HG03457 (cell line): ENCODE results near the gene TAF1B.
A peak's percentile ranks its signal among the peaks of the same experiment; 100 is the strongest.

Experiments used
- ATAC-seq: cut with Tn5 transposase; IDR thresholded peaks from one replicate; pipeline ENCODE4 v1.9.1; 2021; ENCODE audit warnings: moderate number of reproducible peaks; ENCODE audit not compliant: unreplicated experiment

Gene TAF1B

GRCh38 chr2:9937968-9938367, 94.7 kb downstream of the TAF1B start:
- ATAC-seq = no peak

- no peak for ATAC-seq
These were observed 96.6 kb downstream of the TAF1B start for GRCh38 chr2:9939587-9940485.

GRCh38 chr2:9941196-9941995, 98.1 kb downstream of the TAF1B start:
- ATAC-seq = no peak

DNA sequence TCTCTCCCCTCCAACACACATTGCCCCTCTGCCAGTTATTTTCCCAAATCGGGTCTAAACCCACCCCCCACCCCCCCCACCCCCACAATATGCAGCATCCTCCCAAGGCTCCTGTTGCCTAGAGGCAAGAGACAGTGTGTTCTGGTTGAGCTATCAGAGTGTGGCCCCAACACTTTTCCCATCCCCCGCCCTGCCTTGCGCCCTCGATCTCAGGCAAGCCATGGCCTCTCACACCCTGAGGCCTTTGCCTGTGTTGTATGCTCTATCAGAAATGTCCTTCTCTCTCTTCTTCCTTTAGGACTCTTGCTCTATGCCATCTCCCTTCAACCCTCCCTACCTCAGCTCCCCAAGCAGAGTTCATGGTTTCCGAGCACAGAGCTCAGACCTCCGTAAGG, 98.7 kb downstream of the TAF1B start:
- no peak for ATAC-seq

GRCh38 chr2:9944330-9944758, 101.1 kb downstream of the TAF1B start:
- no peak for ATAC-seq

DNA sequence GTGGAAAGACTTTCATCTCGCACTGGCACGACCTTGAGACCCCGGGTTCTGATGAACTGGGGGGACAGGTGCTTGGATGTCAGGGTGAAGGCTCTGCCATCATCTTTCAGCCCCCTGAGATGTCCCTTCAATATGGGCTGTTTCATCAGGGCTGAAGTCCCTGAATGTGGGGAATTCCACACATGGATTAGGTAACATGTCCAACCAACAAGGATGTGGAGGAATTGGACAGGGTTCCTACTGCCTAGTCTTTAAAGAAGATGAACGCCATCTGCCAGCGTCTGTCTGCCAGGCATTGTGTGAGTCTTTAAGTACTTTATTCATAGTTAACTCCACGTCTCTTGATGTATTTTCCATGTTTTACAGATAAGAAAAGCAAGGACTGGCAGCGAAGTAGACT, 102.3 kb downstream of the TAF1B start:
- ATAC-seq = no peak

DNA sequence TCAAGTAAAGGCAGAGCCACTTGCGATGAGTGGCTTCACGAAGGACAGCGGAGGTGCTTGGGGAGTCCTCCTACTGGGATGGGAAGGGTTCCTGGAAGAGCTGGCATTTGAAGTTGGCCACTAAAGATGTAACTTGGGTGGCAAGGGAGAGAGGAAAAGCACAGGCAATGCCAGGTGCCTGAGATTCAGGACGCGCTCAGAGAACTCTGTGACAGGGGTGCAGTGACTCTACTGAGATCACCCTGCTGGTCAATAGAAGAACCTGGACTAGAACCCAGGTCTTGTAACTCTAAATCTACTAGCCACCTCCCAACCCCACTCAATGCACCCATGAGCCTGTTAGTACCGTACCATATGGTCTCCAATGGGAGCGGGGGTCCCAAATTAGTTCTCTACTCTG, 102.8 kb downstream of the TAF1B start:
- ATAC-seq = no peak

DNA sequence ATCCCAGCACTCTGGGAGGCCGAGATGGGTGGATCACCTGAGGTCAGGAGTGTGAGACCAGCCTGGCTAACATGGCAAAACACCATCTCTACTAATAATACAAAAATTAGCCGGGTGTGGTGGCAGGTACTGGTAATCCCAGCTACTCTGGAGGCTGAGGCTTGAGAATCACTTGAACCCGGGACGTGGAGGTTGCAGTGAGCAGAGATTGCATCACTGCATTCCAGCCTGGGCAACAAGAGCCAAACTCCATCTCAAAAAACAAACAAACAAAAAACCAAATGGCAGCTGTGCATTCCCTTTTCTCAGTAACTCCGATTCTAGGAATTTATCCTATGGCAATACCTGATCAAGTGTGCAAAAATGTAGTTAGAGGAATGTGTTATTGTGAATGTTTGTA, 103.5 kb downstream of the TAF1B start:
- no peak for ATAC-seq

DNA sequence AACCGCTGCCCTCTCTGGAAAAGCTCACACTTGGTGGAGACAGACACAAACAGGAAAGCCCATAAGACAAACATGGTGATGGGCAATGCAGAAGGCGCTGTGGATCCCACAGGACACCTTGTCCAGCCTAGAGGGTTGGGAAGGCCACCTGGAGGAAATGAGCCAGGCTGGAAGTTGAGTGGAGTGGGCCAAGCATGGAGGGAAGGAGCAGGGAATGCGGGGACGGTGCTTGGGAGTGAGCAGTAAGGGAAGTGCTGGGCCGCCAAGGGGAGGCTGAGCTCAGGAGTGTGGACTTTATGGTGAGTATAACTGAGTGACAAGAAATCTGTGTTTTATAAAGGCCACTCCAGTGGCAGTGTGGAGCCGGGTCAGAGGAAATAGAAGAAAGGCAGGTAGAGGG, 105.4 kb downstream of the TAF1B start:
- ATAC-seq = no peak

DNA sequence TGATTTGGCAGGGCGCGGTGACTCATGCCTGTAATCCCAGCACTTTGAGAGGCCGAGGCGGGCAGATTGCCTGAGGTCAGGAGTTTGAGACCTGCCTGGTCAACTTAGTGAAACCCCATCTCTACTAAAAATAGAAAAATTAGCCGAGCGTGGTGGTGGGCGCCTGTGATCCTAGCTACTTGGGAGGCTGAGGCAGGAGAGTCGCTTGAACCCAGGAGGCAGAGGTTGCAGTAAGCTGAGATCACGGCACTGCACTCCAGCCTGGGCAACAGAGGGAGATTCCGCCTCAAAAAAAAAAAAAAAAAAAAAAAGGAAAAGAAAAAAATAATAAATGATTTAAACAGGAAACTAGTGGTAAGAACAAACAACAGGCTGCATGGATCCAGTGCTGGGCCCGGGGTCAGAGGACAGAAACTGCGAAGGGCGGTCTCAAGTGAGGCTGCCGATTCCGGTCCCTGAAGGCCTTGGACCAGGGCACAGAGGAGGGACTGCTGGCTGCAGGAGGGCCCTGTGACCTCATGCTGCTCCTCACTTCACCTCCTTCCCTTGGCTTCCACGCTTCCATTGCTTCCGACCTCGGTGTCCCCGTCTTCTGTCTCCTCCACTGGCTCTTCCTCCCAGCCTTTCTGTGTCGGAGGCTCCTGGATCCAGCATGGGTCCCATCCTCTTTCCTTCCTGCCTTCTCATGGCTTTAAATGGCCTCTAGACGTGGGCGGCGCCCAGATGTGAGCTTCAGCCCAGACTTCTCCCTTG, 106.1 kb downstream of the TAF1B start:
- no peak for ATAC-seq

- no peak for ATAC-seq
These were observed 106.8 kb downstream of the TAF1B start for GRCh38 chr2:9949992-9950520.

- peak; percentile 25 for ATAC-seq
These were observed 107.4 kb downstream of the TAF1B start for GRCh38 chr2:9950521-9951271.

- ATAC-seq = no peak
These were observed 107.9 kb downstream of the TAF1B start for GRCh38 chr2:9951272-9951521.

DNA sequence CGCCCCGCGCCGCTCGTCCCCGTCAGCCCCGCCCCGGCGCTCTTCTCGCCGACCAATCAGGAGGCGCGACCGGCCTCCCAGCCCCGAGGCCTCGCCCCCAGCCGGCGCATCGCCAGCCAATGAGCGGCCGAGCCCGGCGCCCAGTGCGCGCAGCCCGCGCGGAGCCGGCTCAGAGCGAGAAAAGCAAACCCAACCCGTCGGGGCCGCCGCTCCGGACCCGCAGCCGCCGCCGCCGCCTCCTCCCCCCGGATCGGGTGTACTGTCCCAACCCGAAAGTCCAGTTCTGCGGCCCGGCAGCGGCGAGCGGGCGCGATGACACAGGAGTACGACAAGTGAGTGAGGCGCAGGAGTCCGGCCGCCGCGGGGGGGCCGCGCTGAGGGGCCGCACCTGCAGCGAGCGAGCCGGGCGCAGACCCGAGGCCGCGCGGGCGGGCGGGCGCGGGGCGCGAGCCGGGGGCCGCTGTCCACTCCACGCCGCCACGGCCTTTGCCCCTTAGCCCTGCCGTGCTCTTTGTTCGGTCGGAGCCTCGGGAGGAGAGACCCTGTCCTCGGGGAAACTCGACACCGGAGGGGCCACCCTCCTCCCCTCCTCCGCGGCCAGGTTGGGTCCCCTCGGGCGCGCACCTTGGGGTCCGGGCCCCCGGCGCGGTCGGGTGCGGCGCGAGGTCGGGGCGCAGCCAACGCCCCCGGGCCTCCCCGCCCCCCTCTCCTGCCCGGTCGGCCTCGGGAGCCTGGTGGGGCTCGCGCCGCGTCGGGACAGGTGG, 108.4 kb downstream of the TAF1B start, which contains the start of gene GRHL1:
TSS of gene GRHL1 (plus strand) at position 172 of the 764 bp plus-strand sequence. CDS start at position 313, 141 bp downstream.
- peak; percentile 92 for ATAC-seq

DNA sequence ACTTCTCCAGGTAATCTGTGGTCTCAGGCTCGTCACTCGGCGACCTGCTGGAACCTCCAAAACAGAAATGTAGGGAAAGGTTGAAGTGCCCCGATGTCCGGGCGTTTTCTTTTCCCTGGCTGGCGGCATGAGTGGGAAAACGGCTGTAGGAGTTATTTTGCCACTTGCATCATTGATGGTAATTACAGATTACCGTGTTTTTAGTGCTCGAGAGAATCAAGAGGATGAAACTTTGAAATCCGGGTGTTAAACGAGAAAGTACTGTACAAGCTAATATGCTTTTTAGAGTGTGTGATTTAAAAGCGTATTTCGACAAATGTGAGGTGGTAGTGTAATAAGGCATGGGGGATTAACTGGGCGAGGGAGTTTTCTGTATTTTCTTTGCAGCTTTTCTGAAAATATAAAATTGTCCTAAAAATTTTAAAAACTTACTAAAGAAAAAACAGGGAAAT, 109.0 kb downstream of the TAF1B start:
- no peak for ATAC-seq

DNA sequence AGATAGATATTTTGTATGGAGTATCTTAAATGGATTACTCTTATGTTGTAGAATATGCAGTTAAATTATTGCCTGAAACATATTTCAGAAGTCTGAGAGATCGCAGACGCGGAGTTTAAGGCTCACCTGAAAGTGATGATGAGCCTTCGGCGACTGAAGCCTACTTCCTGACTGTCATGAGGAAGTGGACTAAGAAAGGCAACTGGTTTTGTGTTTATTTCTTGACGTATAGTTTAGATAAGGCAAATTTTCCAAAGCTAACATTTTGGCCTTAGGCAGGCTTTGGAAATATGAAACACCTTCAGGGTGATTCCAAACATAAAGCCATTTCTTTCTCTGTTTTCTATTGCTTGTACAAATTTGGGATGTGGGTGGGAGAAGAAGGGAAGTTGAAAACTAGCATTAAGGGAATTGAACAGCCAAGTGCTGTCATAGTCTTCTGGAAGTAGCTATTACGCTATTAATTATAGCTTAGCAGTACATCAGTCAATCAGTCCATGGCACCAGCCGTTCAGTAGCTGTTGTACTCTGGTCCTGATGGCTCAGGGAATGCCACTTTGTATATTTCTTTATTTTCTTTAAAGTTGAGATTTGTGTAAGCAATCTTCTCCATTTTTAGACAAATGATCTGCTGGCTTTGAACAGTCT, 109.7 kb downstream of the TAF1B start:
- ATAC-seq = no peak

DNA sequence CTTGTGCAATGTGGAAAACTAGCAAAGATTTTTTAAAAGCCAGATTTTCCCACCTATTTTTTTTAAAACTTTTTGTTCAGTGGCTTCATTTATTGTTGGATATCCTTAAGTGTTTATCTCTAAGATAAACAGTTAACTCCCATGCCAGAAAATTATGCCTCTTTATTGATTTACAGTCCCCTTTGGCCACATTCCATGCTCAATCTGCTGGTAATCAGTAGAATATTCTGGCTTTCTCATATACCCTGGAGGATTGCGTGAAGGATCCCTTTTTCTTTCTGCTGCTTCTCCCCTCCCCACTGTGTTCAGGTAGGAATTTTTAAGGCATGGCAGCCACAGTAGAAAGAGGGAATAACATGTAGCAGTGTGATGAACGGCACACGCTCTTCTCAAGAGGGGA, 110.9 kb downstream of the TAF1B start:
- no peak for ATAC-seq

GRCh38 chr2:9958057-9958456, 114.8 kb downstream of the TAF1B start:
- ATAC-seq = no peak

DNA sequence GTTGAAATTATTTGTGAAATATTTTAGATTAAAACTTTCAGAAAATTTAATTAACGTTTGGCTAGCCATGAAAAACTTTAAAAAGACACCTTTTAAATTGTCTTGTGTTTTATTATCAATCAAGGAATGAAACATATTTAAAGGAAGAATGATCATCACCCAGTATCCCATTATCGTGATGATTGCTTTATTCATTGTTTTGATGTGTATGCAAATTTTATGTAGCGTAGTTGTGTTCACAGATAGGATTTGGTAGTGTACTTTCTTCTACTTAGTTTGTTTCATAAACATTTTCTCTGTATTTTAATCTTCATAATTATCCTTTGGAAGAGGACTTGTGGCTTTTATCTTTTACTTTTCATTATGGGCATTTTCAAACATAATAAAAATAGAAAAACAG, 116.0 kb downstream of the TAF1B start:
- no peak for ATAC-seq
